ENCODE data around the gene CFAP20DC. TPM values are rescaled to one million over a fixed set of nuclear protein-coding genes. Genes with fewer than 3 reads are reported as not detected.

CFAP20DC gene
- total RNA-seq, 1 donor from 2014 or later = 0.57 TPM

DNA sequence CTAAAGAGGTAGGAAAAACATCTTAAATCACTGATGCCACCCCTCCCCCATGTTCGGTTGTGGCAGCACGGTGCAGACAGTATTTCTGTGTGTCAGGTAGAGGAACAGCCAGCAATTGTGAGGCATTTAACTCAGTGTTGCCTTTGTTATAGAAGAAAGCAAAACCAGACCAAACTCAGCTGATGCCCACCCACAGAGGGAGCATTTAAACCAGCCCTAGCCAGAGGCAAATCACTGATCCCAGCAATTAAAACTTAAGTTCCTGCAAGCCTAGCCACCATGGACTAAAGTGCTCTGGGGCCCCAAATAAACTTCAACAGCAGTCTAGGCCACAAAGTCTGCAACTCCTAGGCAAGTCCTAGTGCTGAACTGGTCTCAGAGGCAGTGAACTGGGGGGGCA lies 94.5 kb downstream of the CFAP20DC start:
- Histone ChIP-seq H4K20me1 (ENCODE audit: insufficient read depth, low read length) (no peaks in the 10 kb centered on the region), H3K79me2 (ENCODE audit: insufficient read depth, low read length) (no peaks in the 10 kb centered on the region), H3K4me1 (ENCODE audit: insufficient read depth, low read length) (no peaks in the 10 kb centered on the region), H3K27ac (ENCODE audit: low read depth, low read length) (no peak overlapping the region), H3K27me3 (ENCODE audit: insufficient read depth, low read length) (no peaks in the 10 kb centered on the region), H3K4me2 (ENCODE audit: low read length) (no peak overlapping the region), H3K9ac (ENCODE audit: low read length) (no peak overlapping the region), H2AFZ (ENCODE audit: low read depth, low read length) (no peak overlapping the region), H3K4me3 (ENCODE audit: insufficient read depth, low read depth, low read length) (no peak overlapping the region), H3K36me3 (ENCODE audit: insufficient read depth, low read length) (no peaks in the 10 kb centered on the region), H3K9me3 (ENCODE audit: insufficient read depth, low read depth, low read length) (no peaks in the 10 kb centered on the region)
- Mint-ChIP-seq H3K27me3 (ENCODE audit: low read depth, unreplicated experiment) (no peaks in the 10 kb centered on the region), H3K27ac (ENCODE audit: unreplicated experiment) (no peak overlapping the region), H3K9me3 (ENCODE audit: unreplicated experiment) (no peaks in the 10 kb centered on the region), H3K36me3 (ENCODE audit: low read depth, unreplicated experiment) (no peaks in the 10 kb centered on the region), H3K4me3 (ENCODE audit: unreplicated experiment) (no peak overlapping the region), H3K4me1 (ENCODE audit: low read depth, unreplicated experiment) (no peaks in the 10 kb centered on the region)
- no peak for FAIRE-seq
- DNase-seq (ENCODE audit: low read depth) = no peak
- TF ChIP-seq, protein P1, sequence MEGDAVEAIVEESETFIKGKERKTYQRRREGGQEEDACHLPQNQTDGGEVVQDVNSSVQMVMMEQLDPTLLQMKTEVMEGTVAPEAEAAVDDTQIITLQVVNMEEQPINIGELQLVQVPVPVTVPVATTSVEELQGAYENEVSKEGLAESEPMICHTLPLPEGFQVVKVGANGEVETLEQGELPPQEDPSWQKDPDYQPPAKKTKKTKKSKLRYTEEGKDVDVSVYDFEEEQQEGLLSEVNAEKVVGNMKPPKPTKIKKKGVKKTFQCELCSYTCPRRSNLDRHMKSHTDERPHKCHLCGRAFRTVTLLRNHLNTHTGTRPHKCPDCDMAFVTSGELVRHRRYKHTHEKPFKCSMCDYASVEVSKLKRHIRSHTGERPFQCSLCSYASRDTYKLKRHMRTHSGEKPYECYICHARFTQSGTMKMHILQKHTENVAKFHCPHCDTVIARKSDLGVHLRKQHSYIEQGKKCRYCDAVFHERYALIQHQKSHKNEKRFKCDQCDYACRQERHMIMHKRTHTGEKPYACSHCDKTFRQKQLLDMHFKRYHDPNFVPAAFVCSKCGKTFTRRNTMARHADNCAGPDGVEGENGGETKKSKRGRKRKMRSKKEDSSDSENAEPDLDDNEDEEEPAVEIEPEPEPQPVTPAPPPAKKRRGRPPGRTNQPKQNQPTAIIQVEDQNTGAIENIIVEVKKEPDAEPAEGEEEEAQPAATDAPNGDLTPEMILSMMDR (IDR thresholded peaks at IDR 0.05; ENCODE audit: insufficient read depth, low read depth, low read length) = no peak
- TF ChIP-seq EZH2 (IDR thresholded peaks at IDR 0.05; ENCODE audit: insufficient read depth, low read length) = no peak

DNA sequence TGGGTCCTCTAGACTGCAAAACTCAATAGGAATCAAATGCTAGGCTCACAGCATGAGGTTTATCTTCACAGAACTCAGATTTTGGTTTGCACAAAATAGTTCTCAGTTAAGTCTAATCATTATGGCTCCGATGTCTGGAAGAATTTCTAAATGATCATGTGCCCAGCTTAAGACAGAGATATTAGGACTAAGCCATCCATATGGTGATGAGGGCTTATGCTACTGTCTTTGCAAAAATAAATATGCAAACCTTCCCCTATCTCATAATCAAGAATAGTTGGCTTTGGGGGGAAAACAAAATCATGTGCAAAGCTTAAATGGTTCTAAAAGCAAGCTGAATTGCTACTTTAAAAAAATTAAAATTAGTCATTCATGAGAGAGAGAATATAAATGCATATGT lies 96.5 kb downstream of the CFAP20DC start:
- no peaks in the 10 kb centered on the region for H4K20me1 ChIP-seq (ENCODE audit: insufficient read depth, low read length)
- DNase-seq (ENCODE audit: low read depth) = no peak
- Mint-ChIP-seq H3K4me1 (ENCODE audit: low read depth, unreplicated experiment) (no peaks in the 10 kb centered on the region), H3K9me3 (ENCODE audit: unreplicated experiment) (peaks cover 5% of the 10 kb centered on the region), H3K4me3 (ENCODE audit: unreplicated experiment) (no peak overlapping the region), H3K27ac (ENCODE audit: unreplicated experiment) (no peak overlapping the region), H3K27me3 (ENCODE audit: low read depth, unreplicated experiment) (no peaks in the 10 kb centered on the region), H3K36me3 (ENCODE audit: low read depth, unreplicated experiment) (no peaks in the 10 kb centered on the region)
- H3K79me2 ChIP-seq (ENCODE audit: insufficient read depth, low read length) = no peaks in the 10 kb centered on the region
- no peak overlapping the region for H3K4me2 ChIP-seq (ENCODE audit: low read length)
- no peaks in the 10 kb centered on the region for H3K4me1 ChIP-seq (ENCODE audit: insufficient read depth, low read length)
- no peak overlapping the region for H3K9ac ChIP-seq (ENCODE audit: low read length)
- no peak overlapping the region for H3K27ac ChIP-seq (ENCODE audit: low read depth, low read length)
- H3K4me3 ChIP-seq (ENCODE audit: insufficient read depth, low read depth, low read length) = no peak overlapping the region
- H3K27me3 ChIP-seq (ENCODE audit: insufficient read depth, low read length) = no peaks in the 10 kb centered on the region
- H3K36me3 ChIP-seq (ENCODE audit: insufficient read depth, low read length) = no peaks in the 10 kb centered on the region
- TF ChIP-seq, protein P1 (IDR thresholded peaks at IDR 0.05; ENCODE audit: insufficient read depth, low read depth, low read length) = no peak
- no peak for TF ChIP-seq EZH2 (IDR thresholded peaks at IDR 0.05; ENCODE audit: insufficient read depth, low read length)
- H2AFZ ChIP-seq (ENCODE audit: low read depth, low read length) = no peak overlapping the region
- H3K9me3 ChIP-seq (ENCODE audit: insufficient read depth, low read depth, low read length) = no peaks in the 10 kb centered on the region
- FAIRE-seq = no peak

DNA sequence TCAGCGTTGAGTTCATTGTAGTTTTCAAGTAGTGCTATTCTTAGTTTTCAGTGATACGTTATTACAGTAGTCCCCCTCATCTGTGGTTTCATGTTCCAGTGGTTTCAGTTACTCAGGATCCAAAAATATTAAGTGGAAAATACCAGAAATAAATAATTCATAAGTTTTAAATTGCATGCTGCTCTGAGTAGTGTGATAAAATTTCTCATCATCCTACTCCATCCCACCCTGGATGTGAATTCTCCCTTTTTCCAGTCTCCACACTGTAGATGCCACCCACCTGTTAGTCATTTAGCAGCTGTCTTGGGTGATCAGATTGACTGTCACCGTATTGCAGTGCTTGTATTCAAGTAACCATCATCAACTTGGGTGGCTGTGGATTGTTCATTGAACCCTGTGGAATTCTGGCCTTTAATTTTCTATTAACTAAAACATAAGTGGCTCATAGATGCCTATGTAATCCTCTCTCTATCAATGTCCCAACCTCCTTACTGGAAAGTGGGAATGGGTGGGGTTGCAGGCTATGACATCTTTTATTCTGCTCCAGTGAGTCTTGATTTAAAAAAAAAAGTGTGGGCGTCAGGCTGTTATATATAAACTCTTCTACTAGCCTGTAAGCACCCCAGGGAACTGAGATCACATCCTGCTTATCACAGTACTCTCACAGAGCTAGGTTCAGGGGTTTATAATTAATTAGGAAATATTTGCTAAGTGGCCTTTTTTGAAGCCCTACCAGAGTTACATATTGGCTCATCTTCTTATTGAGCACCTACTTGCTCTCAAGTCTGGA lies 97.5 kb downstream of the CFAP20DC start:
- Mint-ChIP-seq H3K27me3 (ENCODE audit: low read depth, unreplicated experiment) (no peaks in the 10 kb centered on the region), H3K9me3 (ENCODE audit: unreplicated experiment) (peaks cover 5% of the 10 kb centered on the region), H3K27ac (ENCODE audit: unreplicated experiment) (no peak overlapping the region), H3K36me3 (ENCODE audit: low read depth, unreplicated experiment) (no peaks in the 10 kb centered on the region), H3K4me3 (ENCODE audit: unreplicated experiment) (no peak overlapping the region), H3K4me1 (ENCODE audit: low read depth, unreplicated experiment) (no peaks in the 10 kb centered on the region)
- no peaks in the 10 kb centered on the region for H3K79me2 ChIP-seq (ENCODE audit: insufficient read depth, low read length)
- H3K4me1 ChIP-seq (ENCODE audit: insufficient read depth, low read length) = no peaks in the 10 kb centered on the region
- H3K36me3 ChIP-seq (ENCODE audit: insufficient read depth, low read length) = no peaks in the 10 kb centered on the region
- no peaks in the 10 kb centered on the region for H4K20me1 ChIP-seq (ENCODE audit: insufficient read depth, low read length)
- H3K4me3 ChIP-seq (ENCODE audit: insufficient read depth, low read depth, low read length) = no peak overlapping the region
- H3K27ac ChIP-seq (ENCODE audit: low read depth, low read length) = no peak overlapping the region
- DNase-seq (ENCODE audit: low read depth) (peak; percentile 39), FAIRE-seq (no peak)
- H3K27me3 ChIP-seq (ENCODE audit: insufficient read depth, low read length) = no peaks in the 10 kb centered on the region
- no peak overlapping the region for H2AFZ ChIP-seq (ENCODE audit: low read depth, low read length)
- H3K4me2 ChIP-seq (ENCODE audit: low read length) = no peak overlapping the region
- no peak for TF ChIP-seq EZH2 (IDR thresholded peaks at IDR 0.05; ENCODE audit: insufficient read depth, low read length)
- TF ChIP-seq, protein P1 (IDR thresholded peaks at IDR 0.05; ENCODE audit: insufficient read depth, low read depth, low read length) = no peak
- H3K9ac ChIP-seq (ENCODE audit: low read length) = no peak overlapping the region
- no peaks in the 10 kb centered on the region for H3K9me3 ChIP-seq (ENCODE audit: insufficient read depth, low read depth, low read length)
